ENCODE results near the gene ZBTB34. TPM values are rescaled to one million over a fixed set of nuclear protein-coding genes. Genes with fewer than 3 reads are reported as not detected.

Gene ZBTB34
- polyA plus RNA-seq, 3 donors from 2014 or later: 0.96 to 1.2 TPM; not detected in 1

GRCh38 chr9:126833710-126834345 lies 26.6 kb upstream of the ZBTB34 start:
- H3K4me1 Mint-ChIP-seq: peaks cover 30 to 63% of the 10 kb centered on the region in 2 donors
- H3K9me3 Mint-ChIP-seq: no peaks in the 10 kb centered on the region
- peaks cover 11 to 40% (median 12%) of the 10 kb centered on the region in 3 donors for H3K36me3 Mint-ChIP-seq
- no peaks in the 10 kb centered on the region for H3K27me3 Mint-ChIP-seq (ENCODE audit: low read depth in 3 of 3)
- DNase-seq: no peak
- H3K4me3 Mint-ChIP-seq: no peak overlapping the region
- no peak overlapping the region for H3K27ac Mint-ChIP-seq

- Mint-ChIP-seq H3K4me1 (peaks cover 32 to 66% of the 10 kb centered on the region in 2 donors), H3K4me3 (peak overlapping the region in 1 of 5 donors; percentile 2), H3K36me3 (peaks cover 11 to 44% (median 12%) of the 10 kb centered on the region in 3 donors), H3K9me3 (no peaks in the 10 kb centered on the region), H3K27ac (peak overlapping the region in 5 of 6 donors; percentile 6 to 62 (median 31)), H3K27me3 (ENCODE audit: low read depth in 3 of 3) (no peaks in the 10 kb centered on the region)
- no peak for DNase-seq
Observed at GRCh38 chr9:126834672-126835071, 25.8 kb upstream of the ZBTB34 start.

GRCh38 chr9:126836216-126836615 lies 24.2 kb upstream of the ZBTB34 start:
- H3K4me3 Mint-ChIP-seq: no peak overlapping the region
- H3K27me3 Mint-ChIP-seq (ENCODE audit: low read depth in 3 of 3): no peaks in the 10 kb centered on the region
- H3K27ac Mint-ChIP-seq: peak overlapping the region in 2 of 6 donors; percentile 54 to 65
- H3K9me3 Mint-ChIP-seq: no peaks in the 10 kb centered on the region
- H3K4me1 Mint-ChIP-seq: peaks cover 30 to 53% of the 10 kb centered on the region in 2 donors
- H3K36me3 Mint-ChIP-seq: peaks cover 11 to 41% (median 12%) of the 10 kb centered on the region in 3 donors
- DNase-seq: no peak

- Mint-ChIP-seq H3K27ac (peak overlapping the region in 2 of 6 donors; percentile 12 to 64), H3K27me3 (ENCODE audit: low read depth in 3 of 3) (no peaks in the 10 kb centered on the region), H3K9me3 (no peaks in the 10 kb centered on the region), H3K36me3 (peaks cover 1 to 30% (median 6%) of the 10 kb centered on the region in 3 donors), H3K4me3 (no peak overlapping the region), H3K4me1 (peaks cover 30 to 47% of the 10 kb centered on the region in 2 donors)
- DNase-seq: no peak
Observed at GRCh38 chr9:126838055-126838811, 22.2 kb upstream of the ZBTB34 start.

GRCh38 chr9:126838895-126839294 lies 21.5 kb upstream of the ZBTB34 start:
- Mint-ChIP-seq H3K9me3 (no peaks in the 10 kb centered on the region), H3K4me3 (no peak overlapping the region), H3K36me3 (peaks cover 0 to 24% (median 0%) of the 10 kb centered on the region in 3 donors), H3K4me1 (peaks cover 27 to 40% of the 10 kb centered on the region in 2 donors), H3K27me3 (ENCODE audit: low read depth in 3 of 3) (no peaks in the 10 kb centered on the region), H3K27ac (peak overlapping the region in 1 of 6 donors; percentile 12)
- DNase-seq: no peak

GRCh38 chr9:126839301-126839700 lies 21.1 kb upstream of the ZBTB34 start:
- Mint-ChIP-seq H3K4me1 (peaks cover 25 to 36% of the 10 kb centered on the region in 2 donors), H3K36me3 (peaks cover 0 to 19% (median 0%) of the 10 kb centered on the region in 3 donors)

GRCh38 chr9:126842220-126842842 lies 18.1 kb upstream of the ZBTB34 start:
- no peaks in the 10 kb centered on the region for H3K9me3 Mint-ChIP-seq
- H3K27ac Mint-ChIP-seq: peak overlapping the region in 3 of 6 donors; percentile 1 to 76 (median 31)
- H3K4me3 Mint-ChIP-seq: no peak overlapping the region
- peaks cover 0 to 3% (median 2%) of the 10 kb centered on the region in 3 donors for H3K27me3 Mint-ChIP-seq (ENCODE audit: low read depth in 3 of 3)
- no peak for DNase-seq
- H3K4me1 Mint-ChIP-seq: peaks cover 6 to 14% of the 10 kb centered on the region in 2 donors
- peaks cover 0 to 8% (median 0%) of the 10 kb centered on the region in 3 donors for H3K36me3 Mint-ChIP-seq

More at GRCh38 chr9:126839301-126839700, 21.1 kb upstream of the ZBTB34 start:
- no peak overlapping the region for H3K27ac Mint-ChIP-seq
- DNase-seq: no peak
- H3K27me3 Mint-ChIP-seq (ENCODE audit: low read depth in 3 of 3): no peaks in the 10 kb centered on the region
- H3K9me3 Mint-ChIP-seq: no peaks in the 10 kb centered on the region
- no peak overlapping the region for H3K4me3 Mint-ChIP-seq

- peak overlapping the region in 1 of 5 donors; percentile 9 for H3K4me3 Mint-ChIP-seq
- H3K4me1 Mint-ChIP-seq: peaks cover 3 to 8% of the 10 kb centered on the region in 2 donors
- no peaks in the 10 kb centered on the region for H3K9me3 Mint-ChIP-seq
- DNase-seq: no peak
- H3K27ac Mint-ChIP-seq: peak overlapping the region in 1 of 6 donors; percentile 76
- peaks cover 0 to 5% (median 0%) of the 10 kb centered on the region in 3 donors for H3K36me3 Mint-ChIP-seq
- H3K27me3 Mint-ChIP-seq (ENCODE audit: low read depth in 3 of 3): peaks cover 1 to 3% (median 2%) of the 10 kb centered on the region in 3 donors
Observed at GRCh38 chr9:126842977-126843799, 17.3 kb upstream of the ZBTB34 start.

GRCh38 chr9:126844085-126844484 lies 16.4 kb upstream of the ZBTB34 start:
- no peak for DNase-seq
- Mint-ChIP-seq H3K4me1 (peaks cover under 1 to 2% of the 10 kb centered on the region in 2 donors), H3K36me3 (peaks cover 0 to 2% (median 0%) of the 10 kb centered on the region in 3 donors), H3K27ac (no peak overlapping the region), H3K4me3 (no peak overlapping the region), H3K9me3 (no peaks in the 10 kb centered on the region), H3K27me3 (ENCODE audit: low read depth in 3 of 3) (peaks cover 2 to 3% (median 3%) of the 10 kb centered on the region in 3 donors)

- Mint-ChIP-seq H3K9me3 (no peaks in the 10 kb centered on the region), H3K4me3 (no peak overlapping the region), H3K4me1 (no peaks in the 10 kb centered on the region), H3K27me3 (ENCODE audit: low read depth in 3 of 3) (peaks cover 3 to 10% (median 4%) of the 10 kb centered on the region in 3 donors), H3K27ac (no peak overlapping the region), H3K36me3 (no peaks in the 10 kb centered on the region)
- no peak for DNase-seq
Observed at GRCh38 chr9:126847051-126847450, 13.4 kb upstream of the ZBTB34 start.

- Mint-ChIP-seq H3K36me3 (no peaks in the 10 kb centered on the region), H3K4me3 (no peak overlapping the region), H3K27ac (no peak overlapping the region), H3K9me3 (no peaks in the 10 kb centered on the region), H3K27me3 (ENCODE audit: low read depth in 3 of 3) (peaks cover 3 to 22% (median 6%) of the 10 kb centered on the region in 3 donors), H3K4me1 (no peaks in the 10 kb centered on the region)
- no peak for DNase-seq
Observed at GRCh38 chr9:126849591-126850225, 10.7 kb upstream of the ZBTB34 start.

GRCh38 chr9:126851286-126851880 lies 9.1 kb upstream of the ZBTB34 start:
- Mint-ChIP-seq H3K27ac (no peak overlapping the region), H3K27me3 (ENCODE audit: low read depth in 3 of 3) (peaks cover 3 to 33% (median 4%) of the 10 kb centered on the region in 3 donors), H3K9me3 (no peaks in the 10 kb centered on the region), H3K36me3 (no peaks in the 10 kb centered on the region), H3K4me1 (no peaks in the 10 kb centered on the region), H3K4me3 (no peak overlapping the region)
- DNase-seq: no peak
